Gastrocnemius medialis (tissue), 4 donors: ENCODE measurements around the gene EPB41. TPM values are rescaled to one million over a fixed set of nuclear protein-coding genes. Genes with fewer than 3 reads are reported as not detected.
A peak's percentile ranks its signal among the peaks of the same experiment; 100 is the strongest.
"Not testable (repeated sequence)": the region's sequence is repeated elsewhere in the genome, so short reads cannot be mapped to it uniquely, and the experiment has no call there.

Source experiments
- ATAC-seq, 2 donors: fragments of 150-250 bp; one replicate each; pipeline ENCODE4 v1.9.1; 2016
- DNase-seq, 2 donors: peaks; one replicate each; pipeline ENCODE4 v3.0.0-alpha.2; 2019
- H3K27ac ChIP-seq, 4 donors: fragments of 200-600 bp; sonication (generic); 1 replicate in 1 of 4; 2 replicates in 3 of 4; pipeline ENCODE4 v1.5.1; 2016 to 2018; ENCODE audit warnings: mild to moderate bottlenecking in 2 of 4, moderate library complexity in 1 of 4
- H3K27me3 ChIP-seq, 3 donors: fragments of 200-600 bp; sonication (generic) in 2 of 3; 1 replicate in 1 of 3; 2 replicates in 2 of 3; pipeline versions ENCODE4 v1.5.1 to v1.6.0; 2016 to 2019; ENCODE audit warnings: mild to moderate bottlenecking in 1 of 3, moderate library complexity in 1 of 3
- H3K36me3 ChIP-seq, 2 donors: fragments of 200-600 bp; sonication (generic) in 1 of 2; one replicate each; pipeline ENCODE4 v1.5.1; 2017 to 2018
- H3K4me1 ChIP-seq, 2 donors: fragments of 200-600 bp; sonication (generic) in 1 of 2; one replicate each; pipeline ENCODE4 v1.5.1; 2016 to 2017; ENCODE audit warnings: mild to moderate bottlenecking in 2 of 2
- H3K4me3 ChIP-seq, 4 donors: fragments of 200-600 bp; sonication (generic) in 3 of 4; 1 replicate in 1 of 4; 2 replicates in 3 of 4; pipeline ENCODE4 v1.5.1; 2016 to 2019; ENCODE audit warnings: mild to moderate bottlenecking in 2 of 4
- H3K9me3 ChIP-seq, 3 donors: fragments of 200-600 bp; sonication (generic) in 2 of 3; 1 replicate in 1 of 3; 2 replicates in 2 of 3; pipeline ENCODE4 v1.5.1; 2016 to 2019
- CTCF ChIP-seq, 5 experiments: fragments of 450-650 bp in 3 of 5; fragments of 200-600 bp in 2 of 5; sonication (generic) in 2 of 5; IDR thresholded peaks in 4 of 5; conservative IDR thresholded peaks in 1 of 5; 1 replicate in 4 of 5; 2 replicates in 1 of 5; pipeline ENCODE4 v1.5.1; 2016 to 2019; ENCODE audit warnings: antibody characterized with exemption in 5 of 5, mild to moderate bottlenecking in 3 of 5, moderate library complexity in 3 of 5
- POLR2A ChIP-seq, 2 donors: fragments of 450-650 bp; IDR thresholded peaks; one replicate each; pipeline ENCODE4 v1.6.1; 2017; ENCODE audit warnings: antibody characterized with exemption in 2 of 2, mild to moderate bottlenecking in 2 of 2, moderate library complexity in 2 of 2
- in situ Hi-C, 4 donors: fragments of 200-750 bp; cut with MboI; loops; one replicate each; pipeline versions ENCODE4 v1.15.0 to v1.8.0; 2017; ENCODE audit warnings: low sequenced_read_pairs in 4 of 4
- intact Hi-C: fragments of 100-400 bp; cut with DNase I; formaldehyde crosslinking; loops from one replicate; pipeline ENCODE4 v1.15.1; 2023; ENCODE audit warnings: low total_unique reads
- total RNA-seq, 4 donors: library from RNA; depleted of rRNA; stranded (reverse); fragments of >200 nt; gene quantifications; one replicate each; pipeline versions ENCODE4 v1.1.0 to v1.2.3, GENCODE V29; 2016

Gene EPB41
- total RNA-seq, 4 donors from 2014 or later = 19.5 to 28.6 (median 23.6) TPM

GRCh38 chr1:28869952-28870351 lies 44.4 kb upstream of the EPB41 start:
- Histone ChIP-seq H3K27me3 (no peaks in the 10 kb centered on the region), H3K4me3 (no peak overlapping the region), H3K36me3 (no peaks in the 10 kb centered on the region), H3K4me1 (no peaks in the 10 kb centered on the region), H3K27ac (no peak overlapping the region), H3K9me3 (no peaks in the 10 kb centered on the region)
- no peak for TF ChIP-seq POLR2A (IDR thresholded peaks at IDR 0.05)
- TF ChIP-seq CTCF (IDR thresholded peaks at IDR 0.05 in 4 of 5, conservative IDR thresholded peaks at IDR 0.05 in 1 of 5) = no peak
- in situ Hi-C loops = loop anchor here (5.0 to 10.0 kb wide), 5 partner anchors 83 to 515 kb away; partner anchors contain the start of gene PHACTR4 (in 1 of the 4)
- intact Hi-C loops = no loop called here
- no peak for ATAC-seq
- DNase-seq = no peak

DNA sequence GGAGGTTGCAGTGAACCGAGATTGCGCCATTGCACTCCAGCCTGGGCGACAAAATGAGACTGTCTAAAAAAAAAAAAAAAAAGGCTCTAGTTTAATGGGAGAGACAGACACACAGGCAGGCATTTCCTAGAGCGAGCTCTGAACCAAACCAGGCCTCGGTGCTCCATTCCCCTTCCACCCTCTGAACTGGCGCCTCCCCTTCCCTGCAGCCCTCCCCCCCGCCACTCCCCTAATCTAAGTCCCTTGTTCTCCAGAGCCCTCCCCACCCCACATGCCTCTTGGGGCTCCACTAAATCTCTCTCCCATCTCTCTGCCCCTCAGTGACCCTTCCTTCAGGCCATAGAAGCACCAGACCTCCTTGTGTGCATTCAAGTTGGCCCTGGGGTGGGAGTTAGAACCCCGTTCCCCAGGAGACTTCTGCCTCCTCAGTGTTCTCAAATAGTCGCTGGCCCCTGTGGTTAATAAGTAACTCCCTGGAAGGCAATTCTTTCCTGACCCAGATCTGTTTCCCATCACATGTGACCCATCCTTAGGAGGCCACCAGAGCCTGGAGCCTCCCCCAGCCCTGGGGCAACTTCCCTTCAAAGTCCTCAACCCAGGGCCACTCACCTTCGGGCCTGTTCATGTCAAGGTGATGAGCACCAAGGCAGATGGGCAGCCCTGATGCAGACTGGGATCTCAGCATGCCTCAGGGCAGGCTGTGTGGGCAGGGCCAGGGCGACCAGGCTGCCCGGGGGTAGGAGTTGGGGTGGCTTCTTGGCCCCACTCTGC lies 42.6 kb upstream of the EPB41 start:
- DNase-seq (no peak), ATAC-seq (no peak)
- no peaks in the 10 kb centered on the region for H3K9me3 ChIP-seq
- in situ Hi-C loops = loop anchor here (10.0 kb wide), 4 partner anchors 347 to 517 kb away; partner anchors contain the start of gene PHACTR4 (in 1 of the 4)
- H3K4me3 ChIP-seq = no peak overlapping the region
- H3K27ac ChIP-seq = no peak overlapping the region
- TF ChIP-seq CTCF (IDR thresholded peaks at IDR 0.05 in 4 of 5, conservative IDR thresholded peaks at IDR 0.05 in 1 of 5) (no peak), POLR2A (IDR thresholded peaks at IDR 0.05) (no peak)
- H3K27me3 ChIP-seq = no peaks in the 10 kb centered on the region
- intact Hi-C loops = no loop called here
- no peaks in the 10 kb centered on the region for H3K36me3 ChIP-seq
- H3K4me1 ChIP-seq = no peaks in the 10 kb centered on the region

DNA sequence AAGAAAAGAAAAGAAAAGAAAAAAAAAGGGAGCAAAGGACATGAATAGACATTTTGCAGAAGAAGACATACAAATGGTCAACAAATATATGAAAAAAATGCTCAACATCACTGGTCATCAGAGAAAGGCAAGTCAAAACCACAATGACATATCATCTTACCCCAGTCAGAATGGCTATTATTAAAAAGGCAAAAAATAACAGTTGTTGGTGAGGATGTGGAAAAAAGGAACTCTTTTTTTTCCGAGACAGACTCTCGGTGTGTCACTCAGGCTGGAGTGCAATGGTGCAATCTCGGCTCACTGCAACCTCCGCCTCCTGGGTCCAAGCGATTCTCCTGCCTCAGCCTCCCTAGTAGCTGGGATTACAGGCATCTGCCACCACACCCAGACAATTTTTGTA lies 39.2 kb upstream of the EPB41 start:
- intact Hi-C loops = loop anchor here (5.0 kb wide), 1 partner anchor 518 kb away; no protein-coding TSS in a partner anchor
- H3K27ac ChIP-seq, H3K36me3 ChIP-seq, H3K4me1 ChIP-seq, ATAC-seq, H3K9me3 ChIP-seq, DNase-seq, H3K27me3 ChIP-seq, H3K4me3 ChIP-seq: not testable (repeated sequence)
- in situ Hi-C loops = loop anchor here (5.0 to 25.0 kb wide), 10 partner anchors 88 to 1837 kb away; partner anchors contain the start of genes PHACTR4 (in 2 of the 4), RNU11 (in 2 of the 4), TAF12 (in 2 of the 4) and MATN1 (in 1 of the 4)

DNA sequence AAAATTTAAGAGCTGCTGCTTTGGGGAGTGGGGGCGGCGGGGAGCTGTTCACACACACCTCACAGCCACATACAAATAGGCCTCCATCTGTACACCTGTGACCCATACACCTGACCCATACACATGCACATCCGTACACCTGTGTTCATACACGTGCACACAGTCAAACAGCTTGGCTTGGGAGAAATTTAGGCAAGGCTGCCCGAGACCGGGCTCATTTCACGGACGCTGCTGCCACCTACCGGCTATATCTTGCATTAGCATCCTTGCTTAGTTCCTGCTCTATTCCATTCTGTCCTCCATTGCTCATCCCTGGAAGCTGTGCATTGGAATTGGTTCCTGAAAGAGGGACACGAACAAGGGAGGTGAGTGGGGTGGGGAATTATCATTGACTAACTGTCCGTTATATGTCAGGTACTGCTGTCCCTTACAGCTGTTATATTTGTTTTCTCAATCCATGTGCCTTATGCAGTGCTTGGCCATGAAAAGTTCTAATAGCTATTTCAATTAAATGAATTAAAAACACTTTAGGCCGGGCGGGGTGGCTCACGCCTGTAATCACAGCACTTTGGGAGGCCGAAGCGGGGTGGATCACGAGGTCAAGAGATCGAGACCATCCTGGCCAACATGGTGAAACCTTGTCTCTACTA lies 37.1 kb upstream of the EPB41 start:
- no peak for TF ChIP-seq POLR2A (IDR thresholded peaks at IDR 0.05)
- peak; percentile 89 to 95 (median 91) for TF ChIP-seq CTCF (IDR thresholded peaks at IDR 0.05 in 4 of 5, conservative IDR thresholded peaks at IDR 0.05 in 1 of 5)
- Histone ChIP-seq H3K9me3 (no peaks in the 10 kb centered on the region), H3K27me3 (no peaks in the 10 kb centered on the region), H3K4me1 (no peaks in the 10 kb centered on the region), H3K4me3 (no peak overlapping the region), H3K27ac (no peak overlapping the region), H3K36me3 (no peaks in the 10 kb centered on the region)
- in situ Hi-C loops (loop anchor here (5.0 to 25.0 kb wide), 10 partner anchors 90 to 1835 kb away; partner anchors contain the start of genes PHACTR4 (in 2 of the 4), RNU11 (in 2 of the 4), TAF12 (in 2 of the 4) and MATN1 (in 1 of the 4)), intact Hi-C loops (loop anchor here (1.0 to 5.0 kb wide), 3 partner anchors 92 to 520 kb away; no protein-coding TSS in a partner anchor)
- peak; percentile 45 to 66 for DNase-seq
- ATAC-seq = peak; percentile 70 to 76

GRCh38 chr1:28878796-28879195 lies 35.6 kb upstream of the EPB41 start:
- Histone ChIP-seq H3K27me3 (no peaks in the 10 kb centered on the region), H3K4me1 (no peaks in the 10 kb centered on the region), H3K9me3 (no peaks in the 10 kb centered on the region), H3K4me3 (no peak overlapping the region), H3K36me3 (no peaks in the 10 kb centered on the region), H3K27ac (no peak overlapping the region)
- TF ChIP-seq CTCF (IDR thresholded peaks at IDR 0.05 in 4 of 5, conservative IDR thresholded peaks at IDR 0.05 in 1 of 5) (no peak), POLR2A (IDR thresholded peaks at IDR 0.05) (no peak)
- in situ Hi-C loops = loop anchor here (5.0 to 25.0 kb wide), 10 partner anchors 91 to 1834 kb away; partner anchors contain the start of genes PHACTR4 (in 2 of the 4), RNU11 (in 2 of the 4), TAF12 (in 2 of the 4) and MATN1 (in 1 of the 4)
- DNase-seq (no peak), ATAC-seq (no peak)
- intact Hi-C loops = loop anchor here (5.0 kb wide), 1 partner anchor 521 kb away; no protein-coding TSS in a partner anchor
